ENCODE data around the gene OR13G1. TPM values are rescaled to one million over a fixed set of nuclear protein-coding genes. Genes with fewer than 3 reads are reported as not detected.

The OR13G1 gene
- total and polyA plus RNA-seq, 8 donors: not detected

DNA sequence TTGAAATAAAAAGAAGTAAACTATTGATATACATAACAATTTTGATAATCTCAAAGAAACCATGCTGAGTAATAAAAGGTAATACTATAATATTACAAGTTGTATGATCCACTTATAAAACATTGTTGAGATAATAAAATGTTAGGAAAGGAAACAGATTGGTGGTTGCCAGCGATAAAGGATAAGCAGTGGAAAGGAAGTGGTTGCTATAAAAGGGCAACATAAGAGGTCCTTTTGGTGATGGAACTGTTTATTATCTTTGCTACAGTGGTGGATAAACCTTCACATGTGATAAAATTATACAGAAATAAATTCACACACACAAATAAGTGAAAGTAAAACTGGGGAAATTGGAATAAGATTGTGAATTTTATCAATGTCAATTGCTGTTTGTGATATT lies 21.8 kb upstream of the OR13G1 start:
- 80 to 84% methylated on average over 1 of the region's 1 CpG for WGBS, 2 donors
- DNase-seq (no peak), ATAC-seq (no peak), FAIRE-seq (no peak)
- TF ChIP-seq, protein P1, sequence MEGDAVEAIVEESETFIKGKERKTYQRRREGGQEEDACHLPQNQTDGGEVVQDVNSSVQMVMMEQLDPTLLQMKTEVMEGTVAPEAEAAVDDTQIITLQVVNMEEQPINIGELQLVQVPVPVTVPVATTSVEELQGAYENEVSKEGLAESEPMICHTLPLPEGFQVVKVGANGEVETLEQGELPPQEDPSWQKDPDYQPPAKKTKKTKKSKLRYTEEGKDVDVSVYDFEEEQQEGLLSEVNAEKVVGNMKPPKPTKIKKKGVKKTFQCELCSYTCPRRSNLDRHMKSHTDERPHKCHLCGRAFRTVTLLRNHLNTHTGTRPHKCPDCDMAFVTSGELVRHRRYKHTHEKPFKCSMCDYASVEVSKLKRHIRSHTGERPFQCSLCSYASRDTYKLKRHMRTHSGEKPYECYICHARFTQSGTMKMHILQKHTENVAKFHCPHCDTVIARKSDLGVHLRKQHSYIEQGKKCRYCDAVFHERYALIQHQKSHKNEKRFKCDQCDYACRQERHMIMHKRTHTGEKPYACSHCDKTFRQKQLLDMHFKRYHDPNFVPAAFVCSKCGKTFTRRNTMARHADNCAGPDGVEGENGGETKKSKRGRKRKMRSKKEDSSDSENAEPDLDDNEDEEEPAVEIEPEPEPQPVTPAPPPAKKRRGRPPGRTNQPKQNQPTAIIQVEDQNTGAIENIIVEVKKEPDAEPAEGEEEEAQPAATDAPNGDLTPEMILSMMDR (IDR thresholded peaks at IDR 0.05): no peak
- no peaks in the 10 kb centered on the region for H3K4me1 ChIP-seq
- no peak overlapping the region for H3K4me3 ChIP-seq
- H3K9me3 ChIP-seq: no peaks in the 10 kb centered on the region
- intact Hi-C loops (cut with DNase I): no loop called here
- H3K36me3 ChIP-seq: no peaks in the 10 kb centered on the region
- no peaks in the 10 kb centered on the region for H3K27me3 ChIP-seq
- no peak overlapping the region for H3K27ac ChIP-seq

DNA sequence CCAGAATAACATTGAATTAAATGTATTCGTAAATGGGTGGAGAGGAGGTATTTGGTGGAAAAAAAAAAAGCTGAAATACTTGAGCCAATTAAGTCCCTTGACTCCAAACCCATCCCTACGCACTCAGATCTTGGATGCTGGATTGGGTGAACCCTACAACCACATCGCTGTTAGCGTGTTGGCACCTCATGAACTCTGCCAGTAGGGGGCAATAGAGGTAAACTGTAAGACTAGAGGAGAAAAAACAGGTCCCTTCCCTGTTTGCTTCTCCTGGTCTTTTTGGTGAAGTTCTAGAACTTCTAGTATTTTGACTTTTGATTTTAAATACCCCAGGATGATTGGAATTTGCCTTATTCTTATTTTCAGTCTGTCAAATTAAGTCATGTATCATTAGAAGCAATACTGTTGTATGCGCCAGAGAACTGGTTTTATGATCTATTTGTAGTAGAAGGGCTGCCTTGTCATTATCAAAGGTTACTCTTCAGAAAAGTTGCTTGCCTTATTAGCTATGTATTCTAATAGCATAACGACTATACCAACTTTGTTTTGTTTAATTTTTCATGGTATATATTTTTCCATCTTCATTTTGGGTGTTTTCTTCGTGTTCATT lies 1.9 kb upstream of the OR13G1 start:
- H3K36me3 ChIP-seq: no peaks in the 10 kb centered on the region
- H3K4me3 ChIP-seq: no peak overlapping the region
- ATAC-seq (peak in 3 of 4 donors; percentile 46 to 71 (median 57)), FAIRE-seq (no peak), DNase-seq (peak in 4 of 6 donors; percentile 3 to 22 (median 20))
- TF ChIP-seq, protein P1 (IDR thresholded peaks at IDR 0.05): peak; percentile 42 to 58 (median 54)
- intact Hi-C loops (cut with DNase I): no loop called here
- H3K27me3 ChIP-seq: no peaks in the 10 kb centered on the region
- 23 to 26% methylated on average over 7 of the region's 7 CpGs for WGBS, 2 donors
- H3K9me3 ChIP-seq: no peaks in the 10 kb centered on the region
- H3K27ac ChIP-seq: no peak overlapping the region
- H3K4me1 ChIP-seq: no peaks in the 10 kb centered on the region

DNA sequence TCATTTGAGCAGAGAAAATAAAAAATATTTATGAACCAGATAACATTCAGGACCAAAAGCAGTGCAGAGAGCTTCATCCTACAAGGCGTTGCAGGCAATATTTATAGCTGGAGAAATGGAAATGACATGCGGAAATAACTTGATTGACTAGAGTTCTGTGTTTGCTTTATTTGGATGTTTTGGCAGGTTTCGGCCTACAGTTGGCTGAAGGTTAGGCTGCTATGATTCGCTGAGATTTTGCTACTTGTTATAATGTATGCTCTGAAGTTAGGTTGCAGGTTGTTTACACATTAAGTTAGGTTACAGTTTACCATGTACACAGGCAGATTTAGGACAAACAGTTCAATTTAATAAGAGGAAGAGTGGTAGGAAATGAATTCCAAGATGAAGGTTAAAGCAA lies 632 bp upstream of the OR13G1 start:
- H3K9me3 ChIP-seq: no peaks in the 10 kb centered on the region
- WGBS, 2 donors: 62 to 71% methylated on average over 4 of the region's 4 CpGs
- H3K27ac ChIP-seq: no peak overlapping the region
- no peaks in the 10 kb centered on the region for H3K36me3 ChIP-seq
- no peaks in the 10 kb centered on the region for H3K27me3 ChIP-seq
- TF ChIP-seq, protein P1 (IDR thresholded peaks at IDR 0.05): no peak
- DNase-seq: no peak
- no peaks in the 10 kb centered on the region for H3K4me1 ChIP-seq
- no peak overlapping the region for H3K4me3 ChIP-seq
- no peak for FAIRE-seq
- ATAC-seq: no peak
- intact Hi-C loops (cut with DNase I): no loop called here

DNA sequence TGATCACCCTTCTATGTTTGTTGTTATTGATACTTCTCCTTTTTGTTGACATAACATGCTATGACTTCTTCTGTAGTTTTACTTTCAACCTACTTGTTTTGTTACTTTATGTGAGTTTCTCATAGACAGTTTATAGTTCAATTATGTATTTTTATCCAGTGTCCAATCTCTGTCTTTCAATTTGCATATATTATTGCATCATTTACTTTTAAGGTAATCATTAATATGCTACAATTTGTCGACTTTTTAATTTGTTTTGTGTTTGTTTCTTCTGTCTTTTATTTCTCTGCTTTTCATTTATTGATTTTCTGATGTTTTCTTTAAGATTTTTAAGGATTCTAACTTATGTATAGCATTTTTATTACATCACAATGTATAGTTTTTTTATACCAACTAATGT lies 10.3 kb downstream of the OR13G1 start:
- FAIRE-seq: peak; percentile 37
- ATAC-seq: no peak
- TF ChIP-seq, protein P1 (IDR thresholded peaks at IDR 0.05): no peak
- DNase-seq: no peak
- Histone ChIP-seq H3K9me3 (no peaks in the 10 kb centered on the region), H3K4me1 (no peaks in the 10 kb centered on the region), H3K27me3 (no peaks in the 10 kb centered on the region), H3K27ac (no peak overlapping the region), H3K4me3 (no peak overlapping the region), H3K36me3 (no peaks in the 10 kb centered on the region)
- intact Hi-C loops (cut with DNase I): no loop called here
- 18 to 43% methylated on average over 1 of the region's 1 CpG for WGBS, 2 donors

DNA sequence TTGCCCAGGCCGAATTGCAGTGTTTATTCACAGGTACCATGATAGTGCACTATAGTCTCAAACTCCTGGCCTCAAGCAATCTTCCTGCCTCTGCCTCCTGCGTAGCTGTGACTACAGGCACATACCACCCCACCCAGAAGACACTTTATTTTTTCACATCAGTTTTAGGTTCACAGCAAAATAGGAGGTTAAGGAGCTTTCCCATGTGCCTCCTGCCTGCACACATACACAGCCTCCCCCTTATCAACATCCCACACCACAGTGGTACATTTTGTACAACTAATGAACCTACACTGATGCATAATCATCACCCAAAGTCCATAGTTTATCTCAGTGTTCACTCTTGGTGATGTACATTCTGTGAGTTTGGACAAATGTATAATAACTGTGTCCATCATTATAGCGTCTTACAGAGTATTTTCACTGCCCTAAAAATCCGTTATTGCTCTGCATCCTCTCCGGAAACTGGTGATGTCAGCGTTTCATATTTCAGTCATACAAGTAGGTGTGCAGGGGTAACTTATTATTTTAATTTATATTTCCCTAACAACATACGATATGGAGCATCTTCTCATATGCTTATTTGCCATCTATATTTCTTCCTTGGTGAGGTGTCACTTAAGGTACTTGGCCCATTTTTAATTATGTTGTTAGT lies 23.2 kb downstream of the OR13G1 start:
- TF ChIP-seq, protein P1 (IDR thresholded peaks at IDR 0.05): no peak
- WGBS, 2 donors: 57 to 74% methylated on average over 7 of the region's 7 CpGs

More for the DNA sequence above, 23.2 kb downstream of the OR13G1 start:
- Histone ChIP-seq H3K9me3 (no peaks in the 10 kb centered on the region), H3K4me1 (no peaks in the 10 kb centered on the region), H3K27me3 (no peaks in the 10 kb centered on the region), H3K27ac (no peak overlapping the region), H3K36me3 (no peaks in the 10 kb centered on the region), H3K4me3 (no peak overlapping the region)
- FAIRE-seq: no peak
- intact Hi-C loops (cut with DNase I): no loop called here
- DNase-seq: no peak
- ATAC-seq: no peak

Data from pancreas (tissue), 10 donors.